K562 (cell line): ENCODE results near the gene DYTN.

Experiments
- NCOA2 ChIP-seq, 2 experiments: fragments of 450-650 bp; IDR thresholded peaks; 2 replicates each; pipeline ENCODE4 v1.6.1; 2018; ENCODE audit warnings: mild to moderate bottlenecking in 2 of 2, moderate library complexity in 1 of 2; ENCODE audit not compliant: partially characterized antibody in 2 of 2
- SMAD3 ChIP-seq: fragments of 450-650 bp; formaldehyde crosslinking; conservative IDR thresholded peaks from 2 replicates; pipeline ENCODE4 v1.4.0; 2020; ENCODE audit warnings: mild to moderate bottlenecking
- TGIF2 ChIP-seq: sonication (generic); formaldehyde crosslinking; IDR thresholded peaks from 2 replicates; pipeline ENCODE4 v1.8.1; 2022; ENCODE audit warnings: mild to moderate bottlenecking, missing genetic modification reagents, moderate library complexity

GRCh38 chr2:206616151-206616550, 102.0 kb downstream of the DYTN start:
- TF ChIP-seq SMAD3 (CRISPR knock-in tag) = no peak
- TF ChIP-seq NCOA2 (IDR thresholded peaks at IDR 0.05; ENCODE audit: partially characterized antibody in 2 of 2) = no peak
- TF ChIP-seq TGIF2 (CRISPR knock-in tag) = no peak
